GM12878 (cell line): ENCODE measurements around the gene GNAI2. TPM values are rescaled to one million over a fixed set of nuclear protein-coding genes. Genes with fewer than 3 reads are reported as not detected.

ENCODE experiments used
- ATAC-seq: fragments of 200-7000 bp; cut with Tn5 transposase; 3 replicates; pipeline ENCODE4 v1.9.1; 2020; ENCODE audit warnings: mild to moderate bottlenecking, moderate library complexity
- BruUV-seq: library from RNA; stranded (reverse); fragments of 400-500 nt; replicated peaks from 2 replicates; lab custom pipeline; 2021; lab: Mats Ljungman, UMichigan
- CTCF ChIA-PET: fragments of 300-600 bp; sonication (Branson Sonifier 250); formaldehyde crosslinking; extraction: SDS; loops from one replicate; lab custom pipeline; 2021; ENCODE audit warnings: inconsistent platforms; lab: Yijun Ruan, JAX
- POLR2A ChIA-PET: fragments of 350-600 bp; formaldehyde crosslinking; extraction: SDS; loops from one replicate; lab custom pipeline; 2021; ENCODE audit warnings: inconsistent platforms; lab: Charles Lee
- RAD21 ChIA-PET: fragments of 300-600 bp; sonication (Branson Sonifier 250); formaldehyde crosslinking; loops from one replicate; lab custom pipeline; 2023; ENCODE audit warnings: antibody characterized with exemption; ENCODE audit not compliant: unreplicated experiment; lab: Charles Lee
- SMC1A ChIA-PET: fragments of 300-600 bp; sonication (Branson Sonifier 250); formaldehyde crosslinking; loops from one replicate; lab custom pipeline; 2023; ENCODE audit not compliant: unreplicated experiment, uncharacterized antibody; lab: Charles Lee
- DNase-seq: peaks from one replicate; pipeline ENCODE4 v3.0.0-alpha.2; 2011; ENCODE audit warnings: low read depth, low spot score
- FAIRE-seq: peaks from 3 replicates; lab custom pipeline; 2011; peaks lifted over from hg19 to GRCh38; lab: Jason Lieb, UNC
- H2AFZ ChIP-seq: 2 replicates; pipeline ENCODE4 v1.6.0; 2011; ENCODE audit warnings: low read depth, low read length, control low read depth; ENCODE audit not compliant: control insufficient read depth
- H3K27ac ChIP-seq: 2 replicates; pipeline ENCODE4 v1.5.1; 2011; ENCODE audit warnings: control low read depth; ENCODE audit not compliant: control insufficient read depth, insufficient read depth
- H3K27me3 ChIP-seq, 2 experiments: replicated peaks in 1 of 2; 2 replicates each; pipeline versions ENCODE4 v1.6.0 to v1.6.1; 2011; ENCODE audit warnings: low read length in 1 of 2; ENCODE audit not compliant: control insufficient read depth in 2 of 2, insufficient read depth in 2 of 2
- H3K36me3 ChIP-seq, 2 experiments: 2 replicates each; pipeline ENCODE4 v1.5.1; 2011; ENCODE audit warnings: low read length in 1 of 2; ENCODE audit not compliant: control insufficient read depth in 2 of 2, insufficient read depth in 2 of 2
- H3K4me1 ChIP-seq: 2 replicates; pipeline ENCODE4 v1.6.1; 2011; ENCODE audit warnings: mild to moderate bottlenecking, low read length, moderate library complexity, mixed read lengths; ENCODE audit not compliant: control insufficient read depth, insufficient read depth
- H3K4me2 ChIP-seq: 2 replicates; pipeline ENCODE4 v1.6.0; 2011; ENCODE audit warnings: control low read depth; ENCODE audit not compliant: control insufficient read depth, insufficient read depth
- H3K4me3 ChIP-seq: fragments of 200-600 bp; sonication (generic); 2 replicates; pipeline ENCODE4 v1.5.1; 2016
- H3K79me2 ChIP-seq: 2 replicates; pipeline ENCODE4 v1.6.0; 2011; ENCODE audit warnings: low read length; ENCODE audit not compliant: control insufficient read depth, insufficient read depth
- H3K9ac ChIP-seq: 2 replicates; pipeline ENCODE4 v1.8.0; 2011; ENCODE audit warnings: low read length, control low read depth, mixed read lengths; ENCODE audit not compliant: control insufficient read depth, insufficient read depth
- H3K9me3 ChIP-seq: replicated peaks from 3 replicates; pipeline ENCODE4 v1.5.1; 2011; ENCODE audit warnings: mild to moderate bottlenecking, low read length; ENCODE audit not compliant: control insufficient read depth, insufficient read depth
- H4K20me1 ChIP-seq: 2 replicates; pipeline ENCODE4 v1.6.0; 2011; ENCODE audit not compliant: control insufficient read depth, insufficient read depth
- BCL11A ChIP-seq: IDR thresholded peaks from 2 replicates; pipeline ENCODE4 v1.6.1; 2011; ENCODE audit warnings: low read depth, low read length
- DPF2 ChIP-seq: fragments of 450-650 bp; IDR thresholded peaks from 2 replicates; pipeline ENCODE4 v1.6.1; 2017; ENCODE audit warnings: mild to moderate bottlenecking
- E2F4 ChIP-seq: IDR thresholded peaks from 2 replicates; pipeline ENCODE4 v1.6.1; 2012; ENCODE audit warnings: low read depth, low read length, improper control_type of control experiment
- FOXK2 ChIP-seq: fragments of 450-650 bp; IDR thresholded peaks from 2 replicates; pipeline ENCODE4 v1.6.1; 2017; ENCODE audit warnings: mild to moderate bottlenecking, moderate library complexity
- NKRF ChIP-seq: fragments of 450-650 bp; conservative IDR thresholded peaks from 2 replicates; pipeline ENCODE4 v1.6.1; 2017; ENCODE audit warnings: mild to moderate bottlenecking, moderate library complexity
- PAX5 ChIP-seq: IDR thresholded peaks from 2 replicates; pipeline ENCODE4 v1.6.1; 2011; ENCODE audit warnings: low read depth, low read length, borderline replicate concordance
- POLR2AphosphoS5 ChIP-seq: IDR thresholded peaks from 2 replicates; pipeline ENCODE4 v1.6.1; 2011; ENCODE audit warnings: mild to moderate bottlenecking, low read length, inconsistent platforms
- RAD51 ChIP-seq: fragments of 450-650 bp; IDR thresholded peaks from 2 replicates; pipeline ENCODE4 v1.6.1; 2016; ENCODE audit warnings: moderate library complexity, mild to moderate bottlenecking, inconsistent platforms
- SREBF2 ChIP-seq: IDR thresholded peaks from 2 replicates; pipeline ENCODE4 v1.6.1; 2012; ENCODE audit warnings: mild to moderate bottlenecking, low read length
- WRNIP1 ChIP-seq: IDR thresholded peaks from 2 replicates; pipeline ENCODE4 v1.6.1; 2011; ENCODE audit warnings: low read depth, low read length, improper control_type of control experiment, borderline replicate concordance
- ZNF217 ChIP-seq: fragments of 450-650 bp; IDR thresholded peaks from 2 replicates; pipeline ENCODE4 v1.6.1; 2017; ENCODE audit warnings: antibody characterized with exemption, mild to moderate bottlenecking
- ZNF24 ChIP-seq: fragments of 450-650 bp; IDR thresholded peaks from 2 replicates; pipeline ENCODE4 v1.6.1; 2017; ENCODE audit warnings: antibody characterized with exemption, mild to moderate bottlenecking
- WGBS: methylation state at CpG from one replicate; pipeline ENCODE4 v1.1.6; 2016; ENCODE audit warnings: low lambda C conversion rate; ENCODE audit not compliant: insufficient replicate concordance, insufficient coverage; ENCODE audit errors: missing lambda C conversion rate; 5-methylcytosine and 5-hydroxymethylcytosine counted together
- in situ Hi-C: fragments of 300-500 bp; cut with MboI; formaldehyde crosslinking; loops from 9 replicates; pipeline ENCODE4 v1.14.3; 2018; ENCODE audit warnings: mixed read lengths
- intact Hi-C: fragments of 100-400 bp; cut with micrococcal nuclease; formaldehyde crosslinking; loops from one replicate; pipeline ENCODE4 v1.14.2; 2022; ENCODE audit not compliant: unreplicated experiment
- polyA plus RNA-seq, 11 experiments: library from polyadenylated mRNA; depleted of rRNA in 4 of 11; unstranded in 6 of 11; stranded (reverse) in 5 of 11; fragments of >200 nt; fragmentation: Nextera tagmentation in 4 of 11; fragmentation: Illumina TruSeq in 1 of 11; extraction: Ambion mirVana in 4 of 11; extraction: Trizol in 1 of 11; gene quantifications; 1 replicate in 1 of 11; 2 replicates in 10 of 11; pipeline versions ENCODE4 v1.2.1 to v1.2.3, GENCODE V29; 2011 to 2016; ENCODE audit warnings: inconsistent platforms in 2 of 11, missing spikeins in 2 of 11, low read depth in 1 of 11
- total RNA-seq, 4 experiments: library from RNA; depleted of rRNA in 3 of 4; stranded (reverse); fragments of >200 nt in 3 of 4; fragmentation: Illumina TruSeq in 1 of 4; extraction: Trizol in 1 of 4; gene quantifications; 2 replicates each; pipeline versions ENCODE4 v1.2.1 to v1.2.3, GENCODE V29; 2013 to 2021
- TF ChIP-seq, protein P1 (sequence below), 3 experiments: IDR thresholded peaks in 2 of 3; conservative IDR thresholded peaks in 1 of 3; 2 replicates each; pipeline ENCODE4 v1.5.1; 2011; ENCODE audit warnings: low read depth in 3 of 3, low read length in 3 of 3, mild to moderate bottlenecking in 3 of 3, control low read depth in 2 of 3, moderate library complexity in 2 of 3, inconsistent platforms in 1 of 3, mixed read lengths in 1 of 3; ENCODE audit not compliant: control insufficient read depth in 2 of 3, insufficient read depth in 1 of 3; ENCODE audit errors: extremely low read depth in 1 of 3

The GNAI2 gene
- total and polyA plus RNA-seq, 10 of the 15 experiments (the other 5 are each of a cell fraction or from before 2014, with no cell fraction given) = 5.0 to 346 (median 237) TPM

- 50% methylated on average over 5 of the region's 7 CpGs for WGBS
- Histone ChIP-seq H2AFZ (no peak overlapping the region), H3K79me2 (no peaks in the 10 kb centered on the region), H4K20me1 (no peaks in the 10 kb centered on the region), H3K9me3 (no peaks in the 10 kb centered on the region), H3K4me3 (no peak overlapping the region), H3K36me3 (no peaks in the 10 kb centered on the region), H3K4me1 (peaks cover 13% of the 10 kb centered on the region), H3K9ac (no peak overlapping the region), H3K27me3 (peaks cover 0 to 4% of the 10 kb centered on the region in 2 experiments; a peak in 1 of 4 replicates), H3K4me2 (no peak overlapping the region), H3K27ac (no peak overlapping the region)
- RAD21 ChIA-PET = interaction anchor here (1.7 kb wide), 1 partner anchor 18 kb away, joined by 5 read pairs; no protein-coding TSS in a partner anchor
- in situ Hi-C loops (no loop called here), intact Hi-C loops (no loop called here)
- SMC1A ChIA-PET = no interaction called here
- DNase-seq (no peak), ATAC-seq (no peak), FAIRE-seq (no peak)
- BruUV-seq = no TSS peak
- CTCF ChIA-PET = interaction anchor here (1.0 to 1.1 kb wide), 2 partner anchors 18 to 70 kb away, joined by 3 to 4 read pairs; no protein-coding TSS in a partner anchor
- TF ChIP-seq RAD51 = no peak
- no peak for TF ChIP-seq ZNF24
- no peak for TF ChIP-seq WRNIP1
- no peak for TF ChIP-seq BCL11A
- TF ChIP-seq FOXK2 = no peak
- POLR2A ChIA-PET = no interaction called here
These were observed 28.5 kb downstream of the GNAI2 start for GRCh38 chr3:50264383-50264963.

- H3K79me2 ChIP-seq = no peaks in the 10 kb centered on the region
- H3K4me1 ChIP-seq = peaks cover 9% of the 10 kb centered on the region
- no peaks in the 10 kb centered on the region for H4K20me1 ChIP-seq
- SMC1A ChIA-PET = no interaction called here
- no peak overlapping the region for H2AFZ ChIP-seq
- ATAC-seq = no peak
- 18% methylated on average over 7 of the region's 7 CpGs for WGBS
- RAD21 ChIA-PET = no interaction called here
- POLR2A ChIA-PET = no interaction called here
- no peak overlapping the region for H3K27ac ChIP-seq
- no peak for FAIRE-seq
- peaks cover 0 to 4% of the 10 kb centered on the region in 2 experiments; a peak in 1 of 4 replicates for H3K27me3 ChIP-seq
- H3K4me2 ChIP-seq = no peak overlapping the region
- no peak overlapping the region for H3K9ac ChIP-seq
- BruUV-seq = no TSS peak
- no peak overlapping the region for H3K4me3 ChIP-seq
- in situ Hi-C loops (no loop called here), intact Hi-C loops (no loop called here)
- DNase-seq = no peak
- CTCF ChIA-PET = no interaction called here
- H3K9me3 ChIP-seq = no peaks in the 10 kb centered on the region
- H3K36me3 ChIP-seq = no peaks in the 10 kb centered on the region
- TF ChIP-seq PAX5 = no peak
- TF ChIP-seq DPF2 = no peak
- no peak for TF ChIP-seq NKRF
- TF ChIP-seq, protein P1, sequence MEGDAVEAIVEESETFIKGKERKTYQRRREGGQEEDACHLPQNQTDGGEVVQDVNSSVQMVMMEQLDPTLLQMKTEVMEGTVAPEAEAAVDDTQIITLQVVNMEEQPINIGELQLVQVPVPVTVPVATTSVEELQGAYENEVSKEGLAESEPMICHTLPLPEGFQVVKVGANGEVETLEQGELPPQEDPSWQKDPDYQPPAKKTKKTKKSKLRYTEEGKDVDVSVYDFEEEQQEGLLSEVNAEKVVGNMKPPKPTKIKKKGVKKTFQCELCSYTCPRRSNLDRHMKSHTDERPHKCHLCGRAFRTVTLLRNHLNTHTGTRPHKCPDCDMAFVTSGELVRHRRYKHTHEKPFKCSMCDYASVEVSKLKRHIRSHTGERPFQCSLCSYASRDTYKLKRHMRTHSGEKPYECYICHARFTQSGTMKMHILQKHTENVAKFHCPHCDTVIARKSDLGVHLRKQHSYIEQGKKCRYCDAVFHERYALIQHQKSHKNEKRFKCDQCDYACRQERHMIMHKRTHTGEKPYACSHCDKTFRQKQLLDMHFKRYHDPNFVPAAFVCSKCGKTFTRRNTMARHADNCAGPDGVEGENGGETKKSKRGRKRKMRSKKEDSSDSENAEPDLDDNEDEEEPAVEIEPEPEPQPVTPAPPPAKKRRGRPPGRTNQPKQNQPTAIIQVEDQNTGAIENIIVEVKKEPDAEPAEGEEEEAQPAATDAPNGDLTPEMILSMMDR (IDR thresholded peaks at IDR 0.05 in 2 of 3, conservative IDR thresholded peaks at IDR 0.05 in 1 of 3; ENCODE audit: control insufficient read depth in 2 of 3, extremely low read depth in 1 of 3, insufficient read depth in 1 of 3, low read depth in 3 of 3, low read length in 3 of 3) = no peak
- TF ChIP-seq POLR2AphosphoS5 = no peak
- no peak for TF ChIP-seq E2F4
- TF ChIP-seq ZNF217 = no peak
- TF ChIP-seq SREBF2 = no peak
These were observed 29.0 kb downstream of the GNAI2 start for GRCh38 chr3:50264964-50265485.
